SH-SY5Y (cell line): Measurements from ENCODE around the gene KRT86.

Experiments
- GATA2 ChIP-seq: IDR thresholded peaks from 2 replicates; pipeline ENCODE4 v1.6.1; 2011; ENCODE audit warnings: mild to moderate bottlenecking, low read depth, low read length
- GATA3 ChIP-seq: IDR thresholded peaks from 2 replicates; pipeline ENCODE4 v1.6.1; 2011; ENCODE audit warnings: low read depth, mild to moderate bottlenecking, low read length, moderate library complexity

GRCh38 chr12:52293926-52294325 lies 19.5 kb downstream of the KRT86 start:
- TF ChIP-seq GATA2 (no peak), GATA3 (no peak)
